ENCODE measurements around the gene PRKD2.

The PRKD2 gene

GRCh38 chr19:46691948-46692347 is 25.0 kb downstream of the PRKD2 start (continued):
- no peak for TF ChIP-seq ZNF114 (tag by site-specific recombination; IDR thresholded peaks at IDR 0.05)

GRCh38 chr19:46691104-46691503 is 25.8 kb downstream of the PRKD2 start:
- Histone ChIP-seq H3K36me3 (ENCODE audit: control insufficient read depth in 2 of 2, insufficient read depth in 1 of 2, low read length in 2 of 2) (peaks cover 87 to 89% of the 10 kb centered on the region in 2 experiments), H3K4me3 (ENCODE audit: low read depth, low read length) (no peak overlapping the region), H3K4me1 (ENCODE audit: control insufficient read depth, insufficient read depth, low read length) (no peaks in the 10 kb centered on the region), H3K9me3 (ENCODE audit: control insufficient read depth, insufficient read depth, low read depth, low read length) (no peaks in the 10 kb centered on the region), H3K27ac (ENCODE audit: extremely low read depth, low read depth, low read length) (no peak overlapping the region)
- ChIA-PET POLR2A (interaction anchor here (0.8 kb wide), 1 partner anchor 90 kb away, joined by 3 read pairs; no protein-coding TSS in a partner anchor), CTCF (interaction anchor here (0.7 to 4.0 kb wide), 5 partner anchors 12 to 150 kb away, joined by 3 to 30 read pairs (median 6); no protein-coding TSS in a partner anchor)
- peak; percentile 41 for TF ChIP-seq SP2 (tag by site-specific recombination; IDR thresholded peaks at IDR 0.05)
- TF ChIP-seq TCF7L2 (IDR thresholded peaks at IDR 0.05; ENCODE audit: borderline replicate concordance, low read depth, low read length) = no peak

DNA sequence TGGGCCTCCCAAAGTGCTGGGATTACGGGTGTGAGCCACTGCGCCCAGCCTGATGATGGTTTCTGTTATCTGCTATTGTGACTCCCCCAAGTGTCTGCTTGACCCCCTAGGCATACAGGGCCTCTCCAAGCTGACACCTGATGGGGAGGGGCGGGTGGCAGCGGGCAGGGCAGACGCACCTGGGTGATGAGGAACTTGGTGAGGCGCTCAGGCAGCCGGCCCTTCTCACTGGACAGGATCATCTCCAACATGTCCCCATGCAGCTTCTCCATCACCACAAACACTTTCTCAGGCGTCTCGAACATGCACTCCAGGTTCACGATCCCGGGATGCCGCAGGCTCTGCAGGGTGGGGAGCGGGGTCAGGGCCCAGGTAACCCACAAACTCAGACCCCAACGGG is 27.6 kb downstream of the PRKD2 start:
- H3K36me3 ChIP-seq (ENCODE audit: control insufficient read depth in 2 of 2, insufficient read depth in 1 of 2, low read length in 2 of 2) = peaks cover 85 to 87% of the 10 kb centered on the region in 2 experiments
- no peak overlapping the region for H3K4me3 ChIP-seq (ENCODE audit: low read depth, low read length)
- POLR2A ChIA-PET = interaction anchor here (0.7 kb wide), 1 partner anchor 53 kb away, joined by 7 read pairs; no protein-coding TSS in a partner anchor
- H3K9me3 ChIP-seq (ENCODE audit: control insufficient read depth, insufficient read depth, low read depth, low read length) = no peaks in the 10 kb centered on the region
- CTCF ChIA-PET = interaction anchor here (0.6 to 2.3 kb wide), 3 partner anchors 15 to 342 kb away, joined by 3 to 11 read pairs (median 3); partner anchors contain the start of gene PPP5C
- H3K4me1 ChIP-seq (ENCODE audit: control insufficient read depth, insufficient read depth, low read length) = no peaks in the 10 kb centered on the region
- H3K27ac ChIP-seq (ENCODE audit: extremely low read depth, low read depth, low read length) = no peak overlapping the region
- TF ChIP-seq ZNF843 (tag by site-specific recombination; IDR thresholded peaks at IDR 0.05) (no peak), ZNF777 (tag by site-specific recombination; IDR thresholded peaks at IDR 0.05; ENCODE audit: borderline replicate concordance) (no peak), ZNF658 (tag by site-specific recombination; IDR thresholded peaks at IDR 0.05) (no peak), ZNF184 (tag by site-specific recombination; IDR thresholded peaks at IDR 0.05) (no peak), ZNF670 (tag by site-specific recombination; IDR thresholded peaks at IDR 0.05; ENCODE audit: low read depth) (no peak), HOXD13 (CRISPR knock-in tag; IDR thresholded peaks at IDR 0.05; ENCODE audit: borderline replicate concordance) (no peak), ZNF529 (tag by site-specific recombination; IDR thresholded peaks at IDR 0.05; ENCODE audit: insufficient replicate concordance) (no peak), EGR2 (tag by site-specific recombination; IDR thresholded peaks at IDR 0.05; ENCODE audit: low read depth) (no peak), KLF10 (tag by site-specific recombination; IDR thresholded peaks at IDR 0.05) (no peak), SP2 (tag by site-specific recombination; IDR thresholded peaks at IDR 0.05) (no peak), ZNF624 (tag by site-specific recombination; IDR thresholded peaks at IDR 0.05) (no peak), KLF7 (tag by site-specific recombination; IDR thresholded peaks at IDR 0.05; ENCODE audit: borderline replicate concordance) (no peak), ZNF792 (tag by site-specific recombination; IDR thresholded peaks at IDR 0.05) (no peak), REST (tag by site-specific recombination; IDR thresholded peaks at IDR 0.05) (no peak), GLIS1 (tag by site-specific recombination; IDR thresholded peaks at IDR 0.05) (no peak), SP3 (tag by site-specific recombination; IDR thresholded peaks at IDR 0.05) (no peak), HIC1 (tag by site-specific recombination; IDR thresholded peaks at IDR 0.05) (no peak), ZNF23 (tag by site-specific recombination; IDR thresholded peaks at IDR 0.05; ENCODE audit: borderline replicate concordance) (no peak)
